Measurements from ENCODE around the gene SPACA7. TPM values are rescaled to one million over a fixed set of nuclear protein-coding genes. Genes with fewer than 3 reads are reported as not detected.

SPACA7 gene
- polyA plus RNA-seq, 3 donors = not detected

- no peak for TF ChIP-seq CTCF (IDR thresholded peaks at IDR 0.05)
- H3K4me3 Mint-ChIP-seq = no peak overlapping the region
- no peaks in the 10 kb centered on the region for H3K36me3 Mint-ChIP-seq
- Histone ChIP-seq H3K9me3 (replicated peaks in 1 of 2; ENCODE audit: control insufficient read depth in 1 of 2, insufficient read depth in 1 of 2, low read length in 2 of 2) (no peaks in the 10 kb centered on the region), H3K79me2 (ENCODE audit: insufficient read depth, low read length) (no peaks in the 10 kb centered on the region), H2AFZ (ENCODE audit: insufficient read depth, low read depth, low read length, poor library complexity, severe bottlenecking) (no peak overlapping the region), H3K36me3 (replicated peaks in 1 of 2; ENCODE audit: control insufficient read depth in 1 of 2, insufficient read depth in 2 of 2, low read length in 2 of 2) (no peaks in the 10 kb centered on the region), H3K4me1 (ENCODE audit: control insufficient read depth in 1 of 2, insufficient read depth in 2 of 2, low read length in 2 of 2) (no peaks in the 10 kb centered on the region), H3K9ac (ENCODE audit: insufficient read depth, low read length, poor library complexity, severe bottlenecking) (no peak overlapping the region), H3K4me3 (replicated peaks in 1 of 3; ENCODE audit: low read depth in 2 of 3, low read length in 3 of 3) (no peak overlapping the region), H3K27me3 (ENCODE audit: control insufficient read depth in 2 of 2, insufficient read depth in 2 of 2, low read length in 2 of 2) (no peaks in the 10 kb centered on the region), H3K27ac (ENCODE audit: low read depth in 1 of 2, low read length in 2 of 2) (no peak overlapping the region), H4K20me1 (ENCODE audit: insufficient read depth, low read length) (no peaks in the 10 kb centered on the region), H3K4me2 (replicated peaks; ENCODE audit: extremely low read depth, low read length, poor library complexity, severe bottlenecking) (no peak overlapping the region)
- H3K27ac Mint-ChIP-seq = no peak overlapping the region
- intact Hi-C loops (cut with micrococcal nuclease) = no loop called here
- no peak for DNase-seq
- H3K9me3 Mint-ChIP-seq = peaks cover 0 to 3% (median 0%) of the 10 kb centered on the region in 7 donors
- WGBS (ENCODE audit: insufficient coverage) = 73% methylated on average over 6 of the region's 9 CpGs
- peaks cover 1 to 6% (median 5%) of the 10 kb centered on the region in 3 donors for H3K27me3 Mint-ChIP-seq (ENCODE audit: low read depth in 3 of 3)
- no peaks in the 10 kb centered on the region for H3K4me1 Mint-ChIP-seq
Observed at GRCh38 chr13:112450904-112451240, 74.7 kb downstream of the SPACA7 start.

DNA sequence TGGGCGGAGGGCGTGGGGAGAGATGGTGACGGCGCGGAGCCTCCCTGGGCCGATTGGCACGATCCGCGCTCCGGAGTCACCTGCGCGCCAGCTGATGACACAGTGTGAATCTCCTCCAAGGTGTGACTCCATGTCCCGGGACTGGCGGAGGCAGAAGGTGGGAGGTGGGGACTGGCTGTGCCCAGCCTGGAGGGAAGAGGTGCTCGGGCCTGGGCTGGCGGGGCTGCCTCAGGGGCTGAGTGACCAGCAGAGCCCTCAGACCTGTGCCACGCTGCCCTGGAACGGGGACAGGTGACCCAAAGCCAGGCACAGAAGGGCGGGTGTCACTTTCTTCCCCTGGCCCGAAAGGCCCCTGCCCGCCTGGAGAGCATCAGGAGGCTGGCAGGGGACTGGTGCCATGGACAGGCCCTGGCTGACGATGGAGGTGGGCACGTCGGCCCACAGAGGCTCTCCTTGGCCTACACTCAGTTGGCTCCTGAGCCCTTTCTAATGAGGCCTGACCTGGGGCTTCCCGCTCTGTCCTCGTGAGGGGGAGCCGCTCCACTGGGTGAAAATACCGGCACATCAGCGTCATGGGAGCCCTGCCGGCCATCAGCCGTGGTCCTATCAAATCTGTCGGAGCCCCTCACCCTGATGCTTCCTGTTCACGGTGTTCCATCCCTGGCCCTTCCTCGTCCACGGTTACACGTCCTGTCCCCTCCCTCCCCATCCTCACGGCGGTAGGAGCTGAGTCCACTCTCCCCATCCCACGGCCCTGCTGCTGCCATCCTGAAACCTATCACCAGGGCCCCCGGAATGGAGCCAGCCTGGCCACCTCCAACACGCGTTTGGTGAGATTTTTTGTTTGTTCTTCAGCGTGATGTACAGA, 75.6 kb downstream of the SPACA7 start:
- no peaks in the 10 kb centered on the region for H3K9me3 ChIP-seq (replicated peaks in 1 of 2; ENCODE audit: control insufficient read depth in 1 of 2, insufficient read depth in 1 of 2, low read length in 2 of 2)
- H3K4me2 ChIP-seq (replicated peaks; ENCODE audit: extremely low read depth, low read length, poor library complexity, severe bottlenecking) = no peak overlapping the region
- Mint-ChIP-seq H3K9me3 (peaks cover 0 to 4% (median 0%) of the 10 kb centered on the region in 7 donors), H3K4me3 (no peak overlapping the region), H3K27ac (no peak overlapping the region), H3K36me3 (no peaks in the 10 kb centered on the region), H3K27me3 (ENCODE audit: low read depth in 3 of 3) (peaks cover 1 to 7% (median 5%) of the 10 kb centered on the region in 3 donors), H3K4me1 (no peaks in the 10 kb centered on the region)
- H3K4me1 ChIP-seq (ENCODE audit: control insufficient read depth in 1 of 2, insufficient read depth in 2 of 2, low read length in 2 of 2) = no peaks in the 10 kb centered on the region
- no peak overlapping the region for H3K4me3 ChIP-seq (replicated peaks in 1 of 3; ENCODE audit: low read depth in 2 of 3, low read length in 3 of 3)
- 89% methylated on average over 35 of the region's 43 CpGs for WGBS (ENCODE audit: insufficient coverage)
- TF ChIP-seq CTCF (IDR thresholded peaks at IDR 0.05) = no peak
- no peaks in the 10 kb centered on the region for H3K27me3 ChIP-seq (ENCODE audit: control insufficient read depth in 2 of 2, insufficient read depth in 2 of 2, low read length in 2 of 2)
- H3K9ac ChIP-seq (ENCODE audit: insufficient read depth, low read length, poor library complexity, severe bottlenecking) = no peak overlapping the region
- no peak overlapping the region for H3K27ac ChIP-seq (ENCODE audit: low read depth in 1 of 2, low read length in 2 of 2)
- intact Hi-C loops (cut with micrococcal nuclease) = no loop called here
- no peak for DNase-seq
- no peak overlapping the region for H2AFZ ChIP-seq (ENCODE audit: insufficient read depth, low read depth, low read length, poor library complexity, severe bottlenecking)
- H3K36me3 ChIP-seq (replicated peaks in 1 of 2; ENCODE audit: control insufficient read depth in 1 of 2, insufficient read depth in 2 of 2, low read length in 2 of 2) = no peaks in the 10 kb centered on the region
- H3K79me2 ChIP-seq (ENCODE audit: insufficient read depth, low read length) = no peaks in the 10 kb centered on the region
- no peaks in the 10 kb centered on the region for H4K20me1 ChIP-seq (ENCODE audit: insufficient read depth, low read length)

All from CD14-positive monocyte (primary cell).